SK-N-MC (cell line): ENCODE data around the gene DNMT3B.

ENCODE experiments used
- EZH2 ChIP-seq: fragments of 200-600 bp; sonication (generic); IDR thresholded peaks from one replicate; pipeline ENCODE4 v1.6.1; 2017; ENCODE audit warnings: antibody characterized with exemption
- POLR2AphosphoS5 ChIP-seq: IDR thresholded peaks from 2 replicates; pipeline ENCODE4 v1.6.1; 2012; ENCODE audit warnings: mild to moderate bottlenecking, low read depth, low read length, borderline replicate concordance

GRCh38 chr20:32767418-32768198 is 5.4 kb downstream of the DNMT3B start:
- TF ChIP-seq EZH2, result no peak
- no peak for TF ChIP-seq POLR2AphosphoS5
